ENCODE results near the gene GPR37L1. TPM values are rescaled to one million over a fixed set of nuclear protein-coding genes. Genes with fewer than 3 reads are reported as not detected.

The GPR37L1 gene
- total and polyA plus RNA-seq, 2 of the 8 experiments (the other 6 are each of a cell fraction or from before 2014, with no cell fraction given): 0.13 to 0.23 TPM

DNA sequence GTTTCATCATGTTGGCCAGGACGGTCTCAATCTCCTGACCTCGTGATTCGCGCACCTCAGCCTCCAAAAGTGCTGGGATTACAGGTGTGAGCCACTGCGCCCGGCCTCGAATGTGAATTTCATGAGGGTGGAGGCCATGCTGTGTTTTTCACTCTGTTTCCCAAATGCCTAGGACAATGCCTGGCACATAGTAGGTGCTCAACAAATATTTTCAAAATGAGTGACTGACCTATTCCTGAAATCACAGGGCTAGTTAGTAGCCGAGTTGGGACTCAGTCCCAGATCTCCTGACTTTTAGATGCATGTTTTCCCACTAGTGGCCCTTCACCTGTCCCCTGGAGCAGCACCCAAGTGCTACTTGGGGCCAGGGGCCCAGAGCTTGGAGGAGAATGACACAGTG, 6.4 kb upstream of the GPR37L1 start (continued):
- no peak for TF ChIP-seq RAD21 (IDR thresholded peaks at IDR 0.05 in 1 of 2, conservative IDR thresholded peaks at IDR 0.05 in 1 of 2; ENCODE audit: low read depth in 2 of 2, low read length in 2 of 2)
- no peak for TF ChIP-seq GTF2F1 (IDR thresholded peaks at IDR 0.05; ENCODE audit: borderline replicate concordance, low read depth, low read length)
- TF ChIP-seq, protein P1, sequence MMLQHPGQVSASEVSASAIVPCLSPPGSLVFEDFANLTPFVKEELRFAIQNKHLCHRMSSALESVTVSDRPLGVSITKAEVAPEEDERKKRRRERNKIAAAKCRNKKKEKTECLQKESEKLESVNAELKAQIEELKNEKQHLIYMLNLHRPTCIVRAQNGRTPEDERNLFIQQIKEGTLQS (IDR thresholded peaks at IDR 0.05; ENCODE audit: insufficient read depth, low read depth, low read length): no peak
- no peak for TF ChIP-seq SAP30 (IDR thresholded peaks at IDR 0.05; ENCODE audit: insufficient read depth, insufficient replicate concordance, low read length)
